ENCODE results near the gene LRRC18.

Gene LRRC18

DNA sequence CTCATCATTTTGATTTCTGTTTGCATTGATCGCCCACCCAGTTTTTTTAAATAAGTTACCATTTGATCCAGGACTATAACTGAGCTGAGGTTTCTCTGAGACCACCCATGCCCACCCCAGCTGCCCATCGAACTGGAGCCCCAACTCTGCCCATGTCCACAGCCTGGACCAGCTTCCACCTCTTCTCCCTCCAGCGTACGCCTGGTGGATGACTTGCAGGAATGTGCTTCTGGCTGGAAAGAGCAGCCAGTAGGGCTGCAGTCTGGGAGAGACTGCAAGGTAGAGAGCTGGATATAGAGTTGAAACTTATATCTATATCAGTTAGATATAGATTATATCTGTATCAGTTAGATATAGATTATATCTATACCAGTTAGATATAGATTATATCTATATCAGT, 25.8 kb upstream of the LRRC18 start:
- no peak overlapping the region for H3K4me2 ChIP-seq (ENCODE audit: low read length)
- H3K79me2 ChIP-seq (ENCODE audit: low read length) = no peaks in the 10 kb centered on the region
- H3K4me3 ChIP-seq (ENCODE audit: low read length) = no peak overlapping the region
- H3K9me3 ChIP-seq (ENCODE audit: insufficient read depth, low read length) = no peaks in the 10 kb centered on the region
- H3K9ac ChIP-seq (ENCODE audit: low read length) = no peak overlapping the region
- no peaks in the 10 kb centered on the region for H4K20me1 ChIP-seq (ENCODE audit: insufficient read depth, low read length)
- H3K36me3 ChIP-seq (replicated peaks; ENCODE audit: low read depth, low read length) = peaks cover 34% of the 10 kb centered on the region
- TF ChIP-seq, protein P1, sequence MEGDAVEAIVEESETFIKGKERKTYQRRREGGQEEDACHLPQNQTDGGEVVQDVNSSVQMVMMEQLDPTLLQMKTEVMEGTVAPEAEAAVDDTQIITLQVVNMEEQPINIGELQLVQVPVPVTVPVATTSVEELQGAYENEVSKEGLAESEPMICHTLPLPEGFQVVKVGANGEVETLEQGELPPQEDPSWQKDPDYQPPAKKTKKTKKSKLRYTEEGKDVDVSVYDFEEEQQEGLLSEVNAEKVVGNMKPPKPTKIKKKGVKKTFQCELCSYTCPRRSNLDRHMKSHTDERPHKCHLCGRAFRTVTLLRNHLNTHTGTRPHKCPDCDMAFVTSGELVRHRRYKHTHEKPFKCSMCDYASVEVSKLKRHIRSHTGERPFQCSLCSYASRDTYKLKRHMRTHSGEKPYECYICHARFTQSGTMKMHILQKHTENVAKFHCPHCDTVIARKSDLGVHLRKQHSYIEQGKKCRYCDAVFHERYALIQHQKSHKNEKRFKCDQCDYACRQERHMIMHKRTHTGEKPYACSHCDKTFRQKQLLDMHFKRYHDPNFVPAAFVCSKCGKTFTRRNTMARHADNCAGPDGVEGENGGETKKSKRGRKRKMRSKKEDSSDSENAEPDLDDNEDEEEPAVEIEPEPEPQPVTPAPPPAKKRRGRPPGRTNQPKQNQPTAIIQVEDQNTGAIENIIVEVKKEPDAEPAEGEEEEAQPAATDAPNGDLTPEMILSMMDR (IDR thresholded peaks at IDR 0.05; ENCODE audit: low read depth, low read length) = no peak
- no peak for TF ChIP-seq EZH2phosphoT487 (IDR thresholded peaks at IDR 0.05; ENCODE audit: low read depth)
- no peaks in the 10 kb centered on the region for H3K4me1 ChIP-seq (ENCODE audit: low read length)
- H3K27me3 ChIP-seq (ENCODE audit: low read depth, low read length) = no peaks in the 10 kb centered on the region
- no peak overlapping the region for H3K27ac ChIP-seq (ENCODE audit: low read length)
- no peak overlapping the region for H2AFZ ChIP-seq (ENCODE audit: low read depth, low read length)

DNA sequence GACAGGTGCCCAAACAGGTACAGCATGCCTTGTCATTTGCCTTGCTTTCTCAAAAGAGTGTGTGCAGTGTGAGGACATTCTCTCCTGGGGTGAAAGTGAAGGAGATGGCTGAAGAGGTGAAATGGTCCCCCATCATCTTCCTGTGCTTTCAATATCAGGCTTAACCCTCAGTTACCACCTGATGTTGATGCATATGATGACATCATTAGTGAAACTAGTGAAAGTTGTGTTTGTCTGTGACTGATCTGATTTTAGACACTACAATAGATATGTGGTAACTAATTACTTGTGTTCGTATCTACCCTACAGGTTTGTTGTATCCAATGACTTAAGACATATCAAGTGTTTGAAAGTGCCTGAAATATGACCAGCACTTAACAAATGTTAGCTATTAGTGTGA, 24.4 kb upstream of the LRRC18 start:
- no peaks in the 10 kb centered on the region for H3K4me1 ChIP-seq (ENCODE audit: low read length)
- H2AFZ ChIP-seq (ENCODE audit: low read depth, low read length) = no peak overlapping the region
- no peak for TF ChIP-seq EZH2phosphoT487 (IDR thresholded peaks at IDR 0.05; ENCODE audit: low read depth)
- H4K20me1 ChIP-seq (ENCODE audit: insufficient read depth, low read length) = no peaks in the 10 kb centered on the region
- H3K9me3 ChIP-seq (ENCODE audit: insufficient read depth, low read length) = no peaks in the 10 kb centered on the region
- no peak overlapping the region for H3K27ac ChIP-seq (ENCODE audit: low read length)
- no peaks in the 10 kb centered on the region for H3K79me2 ChIP-seq (ENCODE audit: low read length)
- peaks cover 40% of the 10 kb centered on the region for H3K36me3 ChIP-seq (replicated peaks; ENCODE audit: low read depth, low read length)
- H3K9ac ChIP-seq (ENCODE audit: low read length) = no peak overlapping the region
- H3K4me2 ChIP-seq (ENCODE audit: low read length) = no peak overlapping the region
- no peaks in the 10 kb centered on the region for H3K27me3 ChIP-seq (ENCODE audit: low read depth, low read length)
- H3K4me3 ChIP-seq (ENCODE audit: low read length) = no peak overlapping the region

- Histone ChIP-seq H3K36me3 (replicated peaks; ENCODE audit: low read depth, low read length) (peaks cover 32% of the 10 kb centered on the region), H3K9me3 (ENCODE audit: insufficient read depth, low read length) (no peaks in the 10 kb centered on the region)
Observed at GRCh38 chr10:48958598-48959190, 19.1 kb upstream of the LRRC18 start.

DNA sequence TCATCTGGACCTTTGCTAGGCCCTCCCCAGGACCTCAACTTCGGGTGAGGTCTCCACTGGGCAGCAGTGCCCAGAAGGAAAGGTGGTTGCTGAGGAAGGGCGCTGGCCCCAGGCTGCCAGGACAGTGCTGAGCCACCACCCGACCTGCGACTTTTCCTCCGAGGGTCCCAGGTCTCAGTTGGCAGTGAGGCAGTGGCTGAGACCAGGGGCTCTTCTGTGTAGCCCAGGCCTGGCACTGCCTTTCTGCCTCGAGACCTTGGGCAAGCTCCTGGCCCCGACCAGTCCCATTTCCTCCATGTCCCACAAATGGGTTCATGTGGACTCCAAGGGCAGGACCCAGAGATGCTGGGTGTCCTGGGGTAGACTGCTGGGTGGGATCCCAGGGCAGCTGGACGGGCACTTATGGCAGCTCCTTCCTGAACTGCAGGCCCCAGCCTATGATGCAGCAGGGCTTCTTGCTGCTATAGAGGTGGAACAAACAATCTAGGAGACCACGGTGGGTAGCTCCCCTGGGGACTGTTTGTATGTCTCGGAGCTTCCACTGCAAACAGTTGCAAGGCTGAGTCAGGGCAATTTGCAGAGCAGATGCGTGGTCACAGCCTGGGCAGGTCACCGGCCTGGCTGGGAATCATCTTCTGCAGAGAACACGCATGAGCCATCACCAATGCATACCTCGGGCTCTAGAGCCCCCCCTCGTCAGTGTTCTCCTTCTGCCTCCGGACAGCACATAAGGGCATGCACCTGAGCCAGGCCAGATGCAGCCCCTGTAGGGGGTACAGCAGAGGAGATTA, 17.9 kb upstream of the LRRC18 start:
- no peaks in the 10 kb centered on the region for H3K9me3 ChIP-seq (ENCODE audit: insufficient read depth, low read length)
- peaks cover 27% of the 10 kb centered on the region for H3K36me3 ChIP-seq (replicated peaks; ENCODE audit: low read depth, low read length)
- no peak overlapping the region for H2AFZ ChIP-seq (ENCODE audit: low read depth, low read length)
- no peaks in the 10 kb centered on the region for H3K79me2 ChIP-seq (ENCODE audit: low read length)
- no peak overlapping the region for H3K27ac ChIP-seq (ENCODE audit: low read length)
- H3K4me2 ChIP-seq (ENCODE audit: low read length) = no peak overlapping the region
- H3K4me1 ChIP-seq (ENCODE audit: low read length) = no peaks in the 10 kb centered on the region
- H4K20me1 ChIP-seq (ENCODE audit: insufficient read depth, low read length) = no peaks in the 10 kb centered on the region
- H3K27me3 ChIP-seq (ENCODE audit: low read depth, low read length) = no peaks in the 10 kb centered on the region
- TF ChIP-seq EZH2phosphoT487 (IDR thresholded peaks at IDR 0.05; ENCODE audit: low read depth) = no peak
- TF ChIP-seq, protein P1 (IDR thresholded peaks at IDR 0.05; ENCODE audit: low read depth, low read length) = no peak
- no peak overlapping the region for H3K4me3 ChIP-seq (ENCODE audit: low read length)
- no peak overlapping the region for H3K9ac ChIP-seq (ENCODE audit: low read length)

More at GRCh38 chr10:48958598-48959190, 19.1 kb upstream of the LRRC18 start:
- TF ChIP-seq, protein P1 (IDR thresholded peaks at IDR 0.05; ENCODE audit: low read depth, low read length) = no peak
- no peaks in the 10 kb centered on the region for H3K79me2 ChIP-seq (ENCODE audit: low read length)
- no peaks in the 10 kb centered on the region for H3K4me1 ChIP-seq (ENCODE audit: low read length)
- H2AFZ ChIP-seq (ENCODE audit: low read depth, low read length) = no peak overlapping the region
- H3K27me3 ChIP-seq (ENCODE audit: low read depth, low read length) = no peaks in the 10 kb centered on the region
- H3K9ac ChIP-seq (ENCODE audit: low read length) = no peak overlapping the region
- H3K4me2 ChIP-seq (ENCODE audit: low read length) = no peak overlapping the region
- H3K4me3 ChIP-seq (ENCODE audit: low read length) = no peak overlapping the region
- no peak overlapping the region for H3K27ac ChIP-seq (ENCODE audit: low read length)
- no peaks in the 10 kb centered on the region for H4K20me1 ChIP-seq (ENCODE audit: insufficient read depth, low read length)
